HepG2 (cell line): ENCODE data around the gene RTRAF. TPM values are rescaled to one million over a fixed set of nuclear protein-coding genes. Genes with fewer than 3 reads are reported as not detected.

Experiments
- ATAC-seq: fragments of 200-7000 bp; cut with Tn5 transposase; 3 replicates; pipeline ENCODE4 v1.9.1; 2020; ENCODE audit warnings: mild to moderate bottlenecking, moderate library complexity
- BruUV-seq: library from RNA; stranded (reverse); fragments of 400-500 nt; replicated peaks from 2 replicates; lab custom pipeline; 2021; lab: Mats Ljungman, UMichigan
- CTCF ChIA-PET: fragments of 300-600 bp; formaldehyde crosslinking; extraction: SDS; loops from one replicate; lab custom pipeline; 2021; ENCODE audit warnings: low total read pairs, inconsistent platforms, low intra/inter-chr PET ratio; lab: Yijun Ruan, JAX
- POLR2A ChIA-PET: fragments of 350-600 bp; sonication (Branson Sonifier 250); formaldehyde crosslinking; loops from one replicate; lab custom pipeline; 2020; ENCODE audit warnings: antibody characterized with exemption, inconsistent platforms; lab: Yijun Ruan, JAX
- DNase-seq: peaks from one replicate; pipeline ENCODE4 v3.0.0-alpha.2; 2015; ENCODE audit warnings: low spot score
- FAIRE-seq: peaks from 3 replicates; lab custom pipeline; 2011; peaks lifted over from hg19 to GRCh38; lab: Jason Lieb, UNC
- H2AFZ ChIP-seq: one replicate; pipeline ENCODE4 v1.6.1; 2011; ENCODE audit warnings: low read length, inconsistent platforms
- H3K27ac ChIP-seq: fragments of 300-600 bp; 3 replicates; pipeline ENCODE4 v1.8.0; 2011; ENCODE audit warnings: mixed run types, mild to moderate bottlenecking, mixed read lengths, low read length, inconsistent platforms; ENCODE audit not compliant: insufficient read depth; ENCODE audit errors: extremely low read length
- H3K27me3 ChIP-seq, 2 experiments: fragments of 200-600 bp in 1 of 2; 2 replicates in 1 of 2; 3 replicates in 1 of 2; pipeline versions ENCODE4 v1.6.0 to v1.8.0; 2011; ENCODE audit warnings: low read length in 2 of 2, mild to moderate bottlenecking in 2 of 2, moderate library complexity in 2 of 2, inconsistent platforms in 1 of 2; ENCODE audit not compliant: insufficient read depth in 2 of 2, control insufficient read depth in 1 of 2
- H3K36me3 ChIP-seq, 2 experiments: fragments of 200-600 bp in 1 of 2; replicated peaks in 1 of 2; 2 replicates in 1 of 2; 3 replicates in 1 of 2; pipeline versions ENCODE4 v1.5.1 to v1.8.0; 2011; ENCODE audit warnings: low read length in 2 of 2, inconsistent platforms in 1 of 2; ENCODE audit not compliant: insufficient read depth in 2 of 2, control insufficient read depth in 1 of 2
- H3K4me1 ChIP-seq: 2 replicates; pipeline ENCODE4 v1.5.1; 2012; ENCODE audit warnings: low read length, inconsistent platforms; ENCODE audit not compliant: insufficient read depth
- H3K4me2 ChIP-seq: 2 replicates; pipeline ENCODE4 v1.6.0; 2011; ENCODE audit warnings: low read depth, low read length, inconsistent platforms
- H3K4me3 ChIP-seq, 3 experiments: fragments of 200-600 bp in 1 of 3; sonication (generic), shearing (Covaris generic) in 1 of 3; replicated peaks in 1 of 3; 2 replicates each; pipeline ENCODE4 v1.5.1; 2011 to 2016; ENCODE audit warnings: low read length in 3 of 3, inconsistent platforms in 2 of 3, low read depth in 2 of 3, mild to moderate bottlenecking in 2 of 3, control low read depth in 1 of 3, mixed read lengths in 1 of 3; ENCODE audit not compliant: insufficient read depth in 1 of 3
- H3K79me2 ChIP-seq: one replicate; pipeline ENCODE4 v1.6.1; 2011; ENCODE audit warnings: low read length, inconsistent platforms; ENCODE audit not compliant: insufficient read depth
- H3K9ac ChIP-seq: 2 replicates; pipeline ENCODE4 v1.6.0; 2011; ENCODE audit warnings: mild to moderate bottlenecking, low read depth, low read length, inconsistent platforms; ENCODE audit not compliant: insufficient read depth
- H3K9me3 ChIP-seq: 2 replicates; pipeline ENCODE4 v1.5.1; 2012; ENCODE audit warnings: mild to moderate bottlenecking, low read length
- H4K20me1 ChIP-seq: 2 replicates; pipeline ENCODE4 v1.6.0; 2011; ENCODE audit warnings: inconsistent platforms, mild to moderate bottlenecking, low read length, moderate library complexity; ENCODE audit not compliant: insufficient read depth
- ARNTL ChIP-seq: sonication (generic); formaldehyde crosslinking; IDR thresholded peaks from 2 replicates; pipeline ENCODE4 v1.4.0; 2020; ENCODE audit warnings: mild to moderate bottlenecking, missing genetic modification reagents
- CENPBD1 ChIP-seq: sonication (generic); formaldehyde crosslinking; IDR thresholded peaks from 2 replicates; pipeline ENCODE4 v1.8.0; 2022; ENCODE audit warnings: missing genetic modification reagents, low read depth, mild to moderate bottlenecking, borderline replicate concordance
- GABPA ChIP-seq, 2 experiments: IDR thresholded peaks; 2 replicates each; pipeline ENCODE4 v1.6.1; 2011 to 2016; ENCODE audit warnings: low read depth in 2 of 2, low read length in 1 of 2, missing biosample characterization in 1 of 2, missing genetic modification characterization in 1 of 2
- KDM2A ChIP-seq: sonication (generic); formaldehyde crosslinking; IDR thresholded peaks from 2 replicates; pipeline ENCODE4 v1.4.0; 2020; ENCODE audit warnings: low read depth, missing genetic modification reagents, borderline replicate concordance
- KIAA2018 ChIP-seq: sonication (generic); formaldehyde crosslinking; IDR thresholded peaks from 2 replicates; pipeline ENCODE4 v1.5.0; 2020; ENCODE audit warnings: mild to moderate bottlenecking, missing genetic modification reagents, borderline replicate concordance
- MATR3 ChIP-seq: sonication (generic); formaldehyde crosslinking; IDR thresholded peaks from 2 replicates; pipeline ENCODE4 v1.4.0; 2020; ENCODE audit warnings: missing genetic modification reagents
- NONO ChIP-seq, 2 experiments: fragments of 450-650 bp in 1 of 2; sonication (generic) in 1 of 2; formaldehyde crosslinking in 1 of 2; IDR thresholded peaks in 1 of 2; conservative IDR thresholded peaks in 1 of 2; 2 replicates each; pipeline versions ENCODE4 v1.6.1 to v1.8.0; 2017 to 2022; ENCODE audit warnings: mild to moderate bottlenecking in 1 of 2, missing genetic modification reagents in 1 of 2, moderate library complexity in 1 of 2
- RFX5 ChIP-seq: IDR thresholded peaks from 2 replicates; pipeline ENCODE4 v1.6.1; 2011; ENCODE audit warnings: low read depth, low read length, improper control_type of control experiment
- SP4 ChIP-seq: sonication (generic); formaldehyde crosslinking; IDR thresholded peaks from 2 replicates; pipeline ENCODE4 v1.8.1; 2023; ENCODE audit warnings: mild to moderate bottlenecking, missing genetic modification reagents
- SSRP1 ChIP-seq: IDR thresholded peaks from 2 replicates; pipeline ENCODE4 v1.6.1; 2016; ENCODE audit warnings: control low read depth
- ZFP91 ChIP-seq: sonication (generic); formaldehyde crosslinking; IDR thresholded peaks from 2 replicates; pipeline ENCODE4 v1.9.0; 2022; ENCODE audit warnings: missing genetic modification reagents, mild to moderate bottlenecking, borderline replicate concordance
- ZNF121 ChIP-seq: sonication (generic); formaldehyde crosslinking; IDR thresholded peaks from 2 replicates; pipeline ENCODE4 v1.5.0; 2020; ENCODE audit warnings: mild to moderate bottlenecking, missing genetic modification reagents
- ZNF260 ChIP-seq: sonication (generic); formaldehyde crosslinking; IDR thresholded peaks from 2 replicates; pipeline ENCODE4 v1.4.0; 2020; ENCODE audit warnings: missing genetic modification reagents, low read depth, mild to moderate bottlenecking, borderline replicate concordance
- ZNF777 ChIP-seq: sonication (generic); formaldehyde crosslinking; IDR thresholded peaks from 2 replicates; pipeline ENCODE4 v1.4.0; 2020; ENCODE audit warnings: missing genetic modification reagents
- WGBS: methylation state at CpG from one replicate; pipeline ENCODE4 v1.1.6; 2017; ENCODE audit warnings: low lambda C conversion rate; 5-methylcytosine and 5-hydroxymethylcytosine counted together
- in situ Hi-C: cut with HindIII; loops from 2 replicates; pipeline ENCODE4 v1.10.0; 2017; ENCODE audit warnings: low pct_unique_long_range_greater_than_20kb; ENCODE audit not compliant: extremely low pct_ligation_motif_present
- intact Hi-C: fragments of 100-400 bp; cut with micrococcal nuclease; formaldehyde crosslinking; loops from one replicate; pipeline ENCODE4 v1.10.0; 2022; ENCODE audit not compliant: unreplicated experiment
- polyA plus RNA-seq, 8 experiments: library from polyadenylated mRNA; depleted of rRNA in 3 of 8; stranded (reverse) in 7 of 8; unstranded in 1 of 8; fragments of >200 nt; fragmentation: Illumina TruSeq in 4 of 8; extraction: Trizol in 4 of 8; gene quantifications; 2 replicates each; pipeline versions ENCODE4 v1.2.1 to v1.2.3, GENCODE V29; 2011 to 2016; ENCODE audit warnings: low read depth in 4 of 8, missing spikeins in 1 of 8, mixed read lengths in 1 of 8; ENCODE audit not compliant: insufficient read depth in 1 of 8
- total RNA-seq, 5 experiments: library from RNA; depleted of rRNA; stranded (reverse); fragments of >200 nt; fragmentation: Illumina TruSeq; extraction: Trizol; gene quantifications; 2 replicates each; pipeline ENCODE4 v1.2.3, GENCODE V29; 2016; ENCODE audit warnings: low read depth in 1 of 5

The RTRAF gene
- total and polyA plus RNA-seq, 2 of the 13 experiments (the other 11 are each of a cell fraction or from before 2014, with no cell fraction given) = 137 to 258 TPM

GRCh38 chr14:52049271-52049670 lies 59.9 kb downstream of the RTRAF start:
- peaks cover 13% of the 10 kb centered on the region for H3K4me1 ChIP-seq
- H3K27me3 ChIP-seq = peaks cover 0 to 16% of the 10 kb centered on the region in 2 experiments; a peak in 3 of 5 replicates
- ChIA-PET CTCF (no interaction called here), POLR2A (no interaction called here)
- no peaks in the 10 kb centered on the region for H3K36me3 ChIP-seq
- no peak for FAIRE-seq
- H4K20me1 ChIP-seq = no peaks in the 10 kb centered on the region
- no peaks in the 10 kb centered on the region for H3K79me2 ChIP-seq
- no peak overlapping the region for H3K27ac ChIP-seq
- no peak overlapping the region for H3K4me2 ChIP-seq
- H3K9me3 ChIP-seq = no peaks in the 10 kb centered on the region
- DNase-seq = no peak
- intact Hi-C loops (no loop called here), in situ Hi-C loops (no loop called here)
- WGBS = 39% methylated on average over 5 of the region's 5 CpGs
- H2AFZ ChIP-seq = no peak overlapping the region
- ATAC-seq = no peak
- BruUV-seq = no TSS peak
- no peak overlapping the region for H3K4me3 ChIP-seq
- no peak overlapping the region for H3K9ac ChIP-seq
- TF ChIP-seq ZFP91 (no peak), ZNF777 (CRISPR knock-in tag) (no peak), ARNTL (CRISPR knock-in tag) (no peak), RFX5 (no peak), SP4 (CRISPR knock-in tag) (no peak), GABPA (IDR thresholded peaks at IDR 0.05; ENCODE audit: low read depth, low read length) (no peak), GABPA (CRISPR knock-in tag; IDR thresholded peaks at IDR 0.05; ENCODE audit: low read depth) (no peak), NONO (IDR thresholded peaks at IDR 0.05) (no peak), NONO (CRISPR knock-in tag; conservative IDR thresholded peaks at IDR 0.05) (no peak), ZNF260 (no peak), MATR3 (CRISPR knock-in tag) (no peak), CENPBD1 (CRISPR knock-in tag) (no peak), ZNF121 (CRISPR knock-in tag) (no peak), KIAA2018 (CRISPR knock-in tag) (no peak), KDM2A (no peak), SSRP1 (CRISPR knock-in tag) (no peak)
